MCF 10A (cell line): ENCODE data around the gene HES7. TPM values are rescaled to one million over a fixed set of nuclear protein-coding genes. Genes with fewer than 3 reads are reported as not detected.
A peak's percentile ranks its signal among the peaks of the same experiment; 100 is the strongest.

Experiments used
- BruUV-seq: library from RNA; stranded (reverse); fragments of 400-500 nt; replicated peaks from 2 replicates; lab custom pipeline; 2021; lab: Mats Ljungman, UMichigan
- CTCF ChIA-PET: fragments of 300-600 bp; sonication (Branson Sonifier 250); formaldehyde crosslinking; extraction: SDS; loops from one replicate; lab custom pipeline; 2021; ENCODE audit warnings: antibody characterized with exemption, inconsistent platforms; lab: Yijun Ruan, JAX
- POLR2A ChIA-PET: fragments of 300-600, 350-650 bp; sonication (Branson Sonifier 250); formaldehyde crosslinking; extraction: SDS; loops from one replicate; lab custom pipeline; 2020; ENCODE audit warnings: antibody characterized with exemption, inconsistent platforms; lab: Yijun Ruan, JAX
- DNase-seq: peaks from one replicate; pipeline ENCODE4 v3.0.0-alpha.2; 2018; ENCODE audit not compliant: unreplicated experiment
- H3K27ac Mint-ChIP-seq: one replicate; pipeline ENCODE4 v1.8.0; 2022; ENCODE audit warnings: mild to moderate bottlenecking, low read depth, mixed read lengths; ENCODE audit not compliant: unreplicated experiment
- H3K27me3 Mint-ChIP-seq: one replicate; pipeline ENCODE4 v1.8.0; 2022; ENCODE audit warnings: mixed read lengths; ENCODE audit not compliant: insufficient read depth, unreplicated experiment
- H3K36me3 Mint-ChIP-seq: one replicate; pipeline ENCODE4 v1.8.0; 2022; ENCODE audit warnings: mild to moderate bottlenecking, moderate library complexity, mixed read lengths; ENCODE audit not compliant: insufficient read depth, unreplicated experiment
- H3K4me1 Mint-ChIP-seq: one replicate; pipeline ENCODE4 v1.8.0; 2022; ENCODE audit warnings: mixed read lengths; ENCODE audit not compliant: insufficient read depth, unreplicated experiment
- H3K4me3 Mint-ChIP-seq: one replicate; pipeline ENCODE4 v1.8.0; 2022; ENCODE audit warnings: mild to moderate bottlenecking, moderate library complexity, mixed read lengths; ENCODE audit not compliant: unreplicated experiment
- H3K9me3 Mint-ChIP-seq: one replicate; pipeline ENCODE4 v1.8.0; 2022; ENCODE audit warnings: mixed read lengths; ENCODE audit not compliant: unreplicated experiment
- intact Hi-C: fragments of 100-400 bp; cut with micrococcal nuclease; formaldehyde crosslinking; loops from 2 replicates; pipeline ENCODE4 v1.14.1; 2022
- total RNA-seq: library from RNA; stranded (reverse); gene quantifications from 2 replicates; pipeline ENCODE4 v1.2.3, GENCODE V29; 2022
- TF ChIP-seq, protein P1 (sequence below): fragments of 200-600 bp; IDR thresholded peaks from one replicate; pipeline ENCODE4 v1.8.0; 2022; ENCODE audit warnings: antibody characterized with exemption, mild to moderate bottlenecking; ENCODE audit not compliant: unreplicated experiment

HES7 gene
- total RNA-seq, 1 experiment from 2014 or later, result 5.9 TPM

DNA sequence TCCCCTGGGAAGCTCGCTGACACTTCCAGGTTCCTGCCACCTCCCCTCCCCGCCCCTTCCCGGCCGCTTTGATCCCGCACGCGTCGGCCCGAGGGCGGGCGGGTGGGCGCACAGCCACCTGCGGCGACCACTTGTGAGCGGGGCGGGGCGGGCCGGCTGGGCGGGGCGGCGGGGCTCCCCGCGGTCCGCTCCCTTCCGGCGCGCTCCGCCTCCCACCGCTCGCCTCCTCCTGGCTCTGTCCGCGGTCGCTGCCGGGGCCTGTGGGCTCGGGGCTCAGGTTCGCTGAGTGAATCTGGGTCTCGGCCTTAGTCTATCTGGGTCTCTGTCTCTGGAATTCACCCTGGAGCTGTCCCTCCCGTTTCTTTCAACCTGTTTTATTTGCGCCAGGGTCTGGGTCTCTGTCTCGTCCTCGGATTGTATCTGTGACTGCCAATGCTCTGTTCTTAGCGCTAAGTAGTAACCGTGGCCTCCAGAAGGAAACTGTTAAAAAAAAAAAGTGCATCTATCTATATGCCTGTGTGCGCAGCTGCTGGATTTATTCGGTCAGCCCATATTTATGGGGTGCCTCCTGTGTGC, 2.7 kb upstream of the HES7 start:
- Mint-ChIP-seq H3K27ac (peak overlapping the region; percentile 46), H3K4me3 (peak overlapping the region; percentile 86), H3K27me3 (no peaks in the 10 kb centered on the region), H3K36me3 (peaks cover 21% of the 10 kb centered on the region), H3K4me1 (peaks cover 35% of the 10 kb centered on the region), H3K9me3 (no peaks in the 10 kb centered on the region)
- TF ChIP-seq, protein P1, sequence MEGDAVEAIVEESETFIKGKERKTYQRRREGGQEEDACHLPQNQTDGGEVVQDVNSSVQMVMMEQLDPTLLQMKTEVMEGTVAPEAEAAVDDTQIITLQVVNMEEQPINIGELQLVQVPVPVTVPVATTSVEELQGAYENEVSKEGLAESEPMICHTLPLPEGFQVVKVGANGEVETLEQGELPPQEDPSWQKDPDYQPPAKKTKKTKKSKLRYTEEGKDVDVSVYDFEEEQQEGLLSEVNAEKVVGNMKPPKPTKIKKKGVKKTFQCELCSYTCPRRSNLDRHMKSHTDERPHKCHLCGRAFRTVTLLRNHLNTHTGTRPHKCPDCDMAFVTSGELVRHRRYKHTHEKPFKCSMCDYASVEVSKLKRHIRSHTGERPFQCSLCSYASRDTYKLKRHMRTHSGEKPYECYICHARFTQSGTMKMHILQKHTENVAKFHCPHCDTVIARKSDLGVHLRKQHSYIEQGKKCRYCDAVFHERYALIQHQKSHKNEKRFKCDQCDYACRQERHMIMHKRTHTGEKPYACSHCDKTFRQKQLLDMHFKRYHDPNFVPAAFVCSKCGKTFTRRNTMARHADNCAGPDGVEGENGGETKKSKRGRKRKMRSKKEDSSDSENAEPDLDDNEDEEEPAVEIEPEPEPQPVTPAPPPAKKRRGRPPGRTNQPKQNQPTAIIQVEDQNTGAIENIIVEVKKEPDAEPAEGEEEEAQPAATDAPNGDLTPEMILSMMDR, result no peak
- ChIA-PET POLR2A (interaction anchor here (0.6 to 2.2 kb wide), 17 partner anchors 13 to 251 kb away, joined by 3 to 51 read pairs (median 5); partner anchors contain the start of genes ALOX12B, BORCS6 and PER1), CTCF (interaction anchor here (0.8 to 1.2 kb wide), 3 partner anchors 12 to 32 kb away, joined by 4 to 7 read pairs (median 4); no protein-coding TSS in a partner anchor)
- no TSS peak for BruUV-seq
- peak; percentile 38 for DNase-seq
- intact Hi-C loops, result no loop called here

DNA sequence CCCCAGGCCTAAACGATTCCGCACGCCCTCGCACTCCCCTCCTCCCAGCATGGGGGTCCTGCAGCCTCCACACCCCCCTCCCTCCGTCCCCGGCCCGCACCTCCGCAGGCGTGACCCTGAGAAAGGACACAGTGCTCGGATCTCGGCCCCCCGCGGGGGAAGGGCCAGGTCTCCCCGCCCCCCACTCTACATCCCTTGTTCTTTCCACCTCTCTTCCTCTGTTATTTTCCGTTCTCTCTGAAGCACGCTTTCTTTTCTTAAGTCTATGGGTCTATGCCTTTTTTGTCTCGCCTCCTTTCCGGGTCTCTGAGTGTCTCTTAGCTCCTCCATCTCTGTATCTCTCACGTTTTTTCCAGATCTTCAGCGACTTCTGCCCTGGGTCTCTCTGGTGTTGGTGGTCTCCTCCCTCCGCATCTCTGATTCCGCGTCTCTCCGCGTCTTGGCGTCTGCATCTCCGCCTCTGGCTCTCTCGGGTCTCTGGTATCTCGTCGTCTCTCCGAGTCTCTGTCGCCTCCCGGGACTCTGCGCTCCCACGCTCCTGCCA, 2.1 kb upstream of the HES7 start:
- Mint-ChIP-seq H3K4me1 (peaks cover 37% of the 10 kb centered on the region), H3K4me3 (peak overlapping the region; percentile 86), H3K36me3 (peaks cover 22% of the 10 kb centered on the region), H3K27me3 (no peaks in the 10 kb centered on the region), H3K27ac (peak overlapping the region; percentile 46), H3K9me3 (no peaks in the 10 kb centered on the region)
- peak; percentile 47 for DNase-seq
- CTCF ChIA-PET, result no interaction called here
- BruUV-seq, result no TSS peak
- intact Hi-C loops, result no loop called here
- POLR2A ChIA-PET, result interaction anchor here (0.6 to 2.2 kb wide), 12 partner anchors 13 to 97 kb away, joined by 3 to 51 read pairs (median 6); partner anchors contain the start of genes ALOX12B, BORCS6 and PER1
- TF ChIP-seq, protein P1, result no peak

DNA sequence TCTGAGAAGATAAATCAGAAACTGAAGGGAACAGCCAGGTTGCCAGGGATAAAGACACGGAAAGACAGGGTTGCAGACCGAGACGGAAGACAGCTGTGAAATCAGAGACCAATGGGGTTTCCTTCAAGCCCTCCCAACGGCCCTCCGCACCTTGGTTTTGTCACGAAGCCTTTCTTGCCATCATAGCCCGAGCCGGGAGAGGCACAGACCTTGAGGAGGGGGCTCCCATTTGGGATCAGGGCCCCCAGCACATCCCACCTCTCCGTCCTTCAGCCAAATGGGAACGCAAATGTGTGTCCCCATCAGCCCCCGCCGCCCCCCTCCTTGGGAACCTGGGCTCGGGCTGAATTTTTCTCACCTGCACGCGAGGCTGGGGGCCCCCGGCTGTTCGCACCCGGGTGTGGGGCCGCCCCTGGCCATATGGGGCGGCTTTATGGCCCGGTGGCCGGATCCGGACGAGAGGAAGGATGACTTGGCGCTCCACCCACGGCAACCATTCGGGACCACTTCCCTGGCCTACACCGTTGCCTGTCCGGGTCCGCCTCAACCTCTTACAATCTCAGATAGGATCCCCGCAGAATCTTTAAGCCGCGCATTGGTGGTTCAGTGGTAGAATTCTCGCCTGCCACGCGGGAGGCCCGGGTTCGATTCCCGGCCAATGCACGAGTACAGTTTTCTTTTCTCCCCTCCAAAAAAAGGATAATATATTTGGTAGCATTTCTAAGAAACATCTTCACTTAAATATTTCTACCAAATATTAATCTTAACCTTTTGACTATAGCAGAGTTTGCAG, 1.4 kb upstream of the HES7 start:
- peak overlapping the region; percentile 86 for H3K4me3 Mint-ChIP-seq
- ChIA-PET CTCF (interaction anchor here (0.6 to 3.1 kb wide), 3 partner anchors 13 to 631 kb away, joined by 3 to 12 read pairs (median 3); no protein-coding TSS in a partner anchor), POLR2A (interaction anchor here (0.7 to 4.0 kb wide), 11 partner anchors 9 to 97 kb away, joined by 4 to 101 read pairs (median 11); partner anchors contain the start of genes BORCS6 and PER1)
- H3K36me3 Mint-ChIP-seq, result peaks cover 29% of the 10 kb centered on the region
- no TSS peak for BruUV-seq
- no peaks in the 10 kb centered on the region for H3K9me3 Mint-ChIP-seq
- DNase-seq, result peak; percentile 75
- TF ChIP-seq, protein P1, result no peak
- intact Hi-C loops, result no loop called here
- no peaks in the 10 kb centered on the region for H3K27me3 Mint-ChIP-seq
- peaks cover 44% of the 10 kb centered on the region for H3K4me1 Mint-ChIP-seq
- H3K27ac Mint-ChIP-seq, result peak overlapping the region; percentile 46
